Lower leg skin (tissue), 3 donors: ENCODE measurements around the gene SEC11C.

Experiments used
- POLR2A ChIP-seq, 2 donors: fragments of 450-650 bp; IDR thresholded peaks; one replicate each; pipeline ENCODE4 v1.6.1; 2016 to 2017; ENCODE audit warnings: antibody characterized with exemption in 2 of 2, mild to moderate bottlenecking in 1 of 2, moderate library complexity in 1 of 2
- TF ChIP-seq, protein P1 (sequence below), 3 donors: fragments of 450-650 bp; IDR thresholded peaks; one replicate each; pipeline ENCODE4 v1.5.1; 2016; ENCODE audit warnings: antibody characterized with exemption in 3 of 3, mild to moderate bottlenecking in 3 of 3, moderate library complexity in 2 of 3

DNA sequence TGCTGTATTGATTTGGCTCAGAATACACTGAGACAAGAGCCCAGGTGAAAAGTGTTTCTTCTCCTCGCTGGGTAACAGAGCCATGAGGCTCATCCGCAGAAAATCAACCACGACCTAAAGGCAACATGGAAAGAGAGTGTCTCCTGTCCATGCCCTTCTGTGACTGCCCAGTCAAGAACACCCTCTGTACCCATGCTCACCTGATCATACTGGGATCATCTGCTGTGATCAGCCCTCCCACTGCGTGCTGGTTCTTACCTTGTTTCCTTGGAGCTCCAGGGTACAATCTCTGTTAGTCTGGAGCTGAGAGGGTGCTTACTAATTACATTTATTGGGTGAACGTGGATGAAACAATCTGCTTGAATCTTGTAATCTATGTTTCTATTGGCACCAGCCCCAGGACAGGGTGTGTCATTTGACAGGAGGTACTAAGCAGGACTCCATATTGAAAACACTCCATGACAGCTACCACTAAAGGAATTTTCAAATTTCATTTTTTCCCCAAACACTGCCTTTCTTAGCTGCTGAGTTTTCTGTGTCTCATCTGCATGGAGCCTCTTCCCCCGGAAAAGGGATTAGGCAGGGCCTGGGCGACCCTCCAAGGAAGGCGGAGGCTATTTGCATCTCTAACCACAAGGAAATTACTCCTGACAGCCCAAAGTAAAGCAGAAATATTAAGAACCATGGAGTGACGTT lies 40.6 kb downstream of the SEC11C start:
- TF ChIP-seq, protein P1, sequence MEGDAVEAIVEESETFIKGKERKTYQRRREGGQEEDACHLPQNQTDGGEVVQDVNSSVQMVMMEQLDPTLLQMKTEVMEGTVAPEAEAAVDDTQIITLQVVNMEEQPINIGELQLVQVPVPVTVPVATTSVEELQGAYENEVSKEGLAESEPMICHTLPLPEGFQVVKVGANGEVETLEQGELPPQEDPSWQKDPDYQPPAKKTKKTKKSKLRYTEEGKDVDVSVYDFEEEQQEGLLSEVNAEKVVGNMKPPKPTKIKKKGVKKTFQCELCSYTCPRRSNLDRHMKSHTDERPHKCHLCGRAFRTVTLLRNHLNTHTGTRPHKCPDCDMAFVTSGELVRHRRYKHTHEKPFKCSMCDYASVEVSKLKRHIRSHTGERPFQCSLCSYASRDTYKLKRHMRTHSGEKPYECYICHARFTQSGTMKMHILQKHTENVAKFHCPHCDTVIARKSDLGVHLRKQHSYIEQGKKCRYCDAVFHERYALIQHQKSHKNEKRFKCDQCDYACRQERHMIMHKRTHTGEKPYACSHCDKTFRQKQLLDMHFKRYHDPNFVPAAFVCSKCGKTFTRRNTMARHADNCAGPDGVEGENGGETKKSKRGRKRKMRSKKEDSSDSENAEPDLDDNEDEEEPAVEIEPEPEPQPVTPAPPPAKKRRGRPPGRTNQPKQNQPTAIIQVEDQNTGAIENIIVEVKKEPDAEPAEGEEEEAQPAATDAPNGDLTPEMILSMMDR (IDR thresholded peaks at IDR 0.05), result no peak
- TF ChIP-seq POLR2A (IDR thresholded peaks at IDR 0.05), result no peak
